Brain microvascular endothelial cell (primary cell): ENCODE results near the gene ELF5.

Source experiments
- DNase-seq: peaks from one replicate; pipeline ENCODE4 v3.0.0-alpha.2; 2020
- H3K27ac ChIP-seq: fragments of 250-450 bp; sonication (Bioruptor Pico); 2 replicates; pipeline ENCODE4 v1.5.1; 2020; ENCODE audit warnings: mild to moderate bottlenecking, moderate library complexity
- H3K27me3 ChIP-seq: fragments of 250-450 bp; sonication (Bioruptor Pico); replicated peaks from 2 replicates; pipeline ENCODE4 v1.5.1; 2020; ENCODE audit warnings: mild to moderate bottlenecking
- H3K36me3 ChIP-seq: fragments of 250-450 bp; sonication (Bioruptor Pico); replicated peaks from 2 replicates; pipeline ENCODE4 v1.5.1; 2020; ENCODE audit warnings: mild to moderate bottlenecking
- H3K4me3 ChIP-seq: 2 replicates; pipeline ENCODE4 v1.5.1; 2011; ENCODE audit warnings: low read depth, mild to moderate bottlenecking, control low read depth, low read length, moderate library complexity
- CTCF ChIP-seq: IDR thresholded peaks from 2 replicates; pipeline ENCODE4 v1.5.1; 2011; ENCODE audit warnings: low read depth, mild to moderate bottlenecking, moderate library complexity, low read length, control low read depth, inconsistent platforms; ENCODE audit errors: missing control alignments
- in situ Hi-C: cut with HindIII; loops from 2 replicates; pipeline ENCODE4 v1.10.0; 2017; ENCODE audit warnings: low sequenced_read_pairs, low pct_ligation_motif_present

Gene ELF5

GRCh38 chr11:34510218-34510617 lies 3.4 kb downstream of the ELF5 start:
- in situ Hi-C loops, result no loop called here
- Histone ChIP-seq H3K4me3 (no peak overlapping the region), H3K36me3 (no peaks in the 10 kb centered on the region), H3K27me3 (no peaks in the 10 kb centered on the region), H3K27ac (no peak overlapping the region)
- TF ChIP-seq CTCF, result no peak
- no peak for DNase-seq

GRCh38 chr11:34509336-34509876 lies 4.2 kb downstream of the ELF5 start:
- no peaks in the 10 kb centered on the region for H3K27me3 ChIP-seq
- no peak overlapping the region for H3K4me3 ChIP-seq
- no peaks in the 10 kb centered on the region for H3K36me3 ChIP-seq
- TF ChIP-seq CTCF, result no peak
- in situ Hi-C loops, result no loop called here
- DNase-seq, result no peak
- H3K27ac ChIP-seq, result no peak overlapping the region

GRCh38 chr11:34508524-34508923 lies 5.1 kb downstream of the ELF5 start:
- Histone ChIP-seq H3K27me3 (no peaks in the 10 kb centered on the region), H3K36me3 (no peaks in the 10 kb centered on the region), H3K27ac (no peak overlapping the region), H3K4me3 (no peak overlapping the region)
- in situ Hi-C loops, result no loop called here
- no peak for TF ChIP-seq CTCF
- DNase-seq, result no peak

GRCh38 chr11:34507610-34508009 lies 6.0 kb downstream of the ELF5 start:
- in situ Hi-C loops, result no loop called here
- Histone ChIP-seq H3K4me3 (no peak overlapping the region), H3K27me3 (no peaks in the 10 kb centered on the region), H3K27ac (no peak overlapping the region), H3K36me3 (no peaks in the 10 kb centered on the region)
- no peak for DNase-seq
- TF ChIP-seq CTCF, result no peak

- Histone ChIP-seq H3K36me3 (no peaks in the 10 kb centered on the region), H3K27me3 (no peaks in the 10 kb centered on the region), H3K27ac (no peak overlapping the region), H3K4me3 (no peak overlapping the region)
- TF ChIP-seq CTCF, result no peak
- in situ Hi-C loops, result no loop called here
- no peak for DNase-seq
These were observed 6.4 kb downstream of the ELF5 start for GRCh38 chr11:34507156-34507555.

- no peaks in the 10 kb centered on the region for H3K36me3 ChIP-seq
- no peak for DNase-seq
- H3K27me3 ChIP-seq, result no peaks in the 10 kb centered on the region
- in situ Hi-C loops, result no loop called here
- H3K4me3 ChIP-seq, result no peak overlapping the region
- H3K27ac ChIP-seq, result no peak overlapping the region
- no peak for TF ChIP-seq CTCF
These were observed 7.7 kb downstream of the ELF5 start for GRCh38 chr11:34505874-34506273.
